GM19324 (cell line): Measurements from ENCODE around the gene CHN2.

Experiments used
- ATAC-seq: cut with Tn5 transposase; IDR thresholded peaks from one replicate; pipeline ENCODE4 v1.9.1; 2021; ENCODE audit warnings: mild to moderate bottlenecking, moderate library complexity; ENCODE audit not compliant: unreplicated experiment, low FRiP score

The CHN2 gene

GRCh38 chr7:29216128-29216527 lies 21.6 kb downstream of the CHN2 start:
- no peak for ATAC-seq

- no peak for ATAC-seq
Measured at GRCh38 chr7:29217113-29217512, 22.5 kb downstream of the CHN2 start.

GRCh38 chr7:29224726-29225125 lies 30.2 kb downstream of the CHN2 start:
- no peak for ATAC-seq

- no peak for ATAC-seq
Measured at GRCh38 chr7:29228289-29229011, 33.9 kb downstream of the CHN2 start.

- no peak for ATAC-seq
Measured at GRCh38 chr7:29229066-29229465, 34.5 kb downstream of the CHN2 start.

- no peak for ATAC-seq
Measured at GRCh38 chr7:29229946-29230345, 35.4 kb downstream of the CHN2 start.

- ATAC-seq: no peak
Measured at GRCh38 chr7:29230871-29231345, 36.3 kb downstream of the CHN2 start.

- ATAC-seq: no peak
Measured at GRCh38 chr7:29231671-29232232, 37.2 kb downstream of the CHN2 start.

- ATAC-seq: no peak
Measured at GRCh38 chr7:29234438-29234837, 39.9 kb downstream of the CHN2 start.

- ATAC-seq: no peak
Measured at GRCh38 chr7:29236071-29236580, 41.6 kb downstream of the CHN2 start.

- no peak for ATAC-seq
Measured at GRCh38 chr7:29236649-29237048, 42.1 kb downstream of the CHN2 start.

- no peak for ATAC-seq
Measured at GRCh38 chr7:29237489-29237888, 42.9 kb downstream of the CHN2 start.

GRCh38 chr7:29239638-29240037 lies 45.1 kb downstream of the CHN2 start:
- no peak for ATAC-seq

GRCh38 chr7:29242265-29242664 lies 47.7 kb downstream of the CHN2 start:
- no peak for ATAC-seq

GRCh38 chr7:29243910-29244655 lies 49.5 kb downstream of the CHN2 start:
- ATAC-seq: no peak

GRCh38 chr7:29247224-29247962 lies 52.8 kb downstream of the CHN2 start:
- no peak for ATAC-seq

- no peak for ATAC-seq
Measured at GRCh38 chr7:29247963-29248236, 53.3 kb downstream of the CHN2 start.

GRCh38 chr7:29248713-29249382 lies 54.3 kb downstream of the CHN2 start:
- no peak for ATAC-seq

GRCh38 chr7:29249383-29249750 lies 54.8 kb downstream of the CHN2 start:
- no peak for ATAC-seq

GRCh38 chr7:29249860-29250259 lies 55.3 kb downstream of the CHN2 start:
- no peak for ATAC-seq
